Neuronal stem cell (in vitro differentiated cells): ENCODE data around the gene FAM118A.

Source experiments
- DNase-seq: peaks from one replicate; pipeline ENCODE4 v3.0.0-alpha.2; 2013; ENCODE audit warnings: low spot score
- H2AFZ ChIP-seq: one replicate; pipeline ENCODE4 v1.6.1; 2013; ENCODE audit warnings: mild to moderate bottlenecking, low read length, inconsistent platforms
- H2AK5ac ChIP-seq: 2 replicates; pipeline ENCODE4 v1.6.1; 2013; ENCODE audit warnings: low read depth, mild to moderate bottlenecking, inconsistent platforms, low read length, moderate library complexity, mixed read lengths
- H2BK120ac ChIP-seq: 2 replicates; pipeline ENCODE4 v1.6.1; 2013; ENCODE audit warnings: low read depth, mild to moderate bottlenecking, inconsistent platforms, low read length, moderate library complexity, mixed read lengths
- H2BK12ac ChIP-seq: one replicate; pipeline ENCODE4 v1.6.1; 2013; ENCODE audit warnings: low read length, inconsistent platforms
- H2BK15ac ChIP-seq: 2 replicates; pipeline ENCODE4 v1.6.1; 2013; ENCODE audit warnings: mild to moderate bottlenecking, low read length, inconsistent platforms, mixed read lengths
- H2BK5ac ChIP-seq: one replicate; pipeline ENCODE4 v1.6.1; 2013; ENCODE audit warnings: inconsistent platforms, mild to moderate bottlenecking, low read length, moderate library complexity
- H3K14ac ChIP-seq: one replicate; pipeline ENCODE4 v1.6.1; 2013; ENCODE audit warnings: low read length, inconsistent platforms
- H3K18ac ChIP-seq: 2 replicates; pipeline ENCODE4 v1.6.1; 2013; ENCODE audit warnings: low read length, inconsistent platforms
- H3K23ac ChIP-seq: 2 replicates; pipeline ENCODE4 v1.6.1; 2013; ENCODE audit warnings: low read depth, mild to moderate bottlenecking, mixed read lengths, low read length, inconsistent platforms; ENCODE audit not compliant: poor library complexity
- H3K27ac ChIP-seq: replicated peaks from 3 replicates; pipeline ENCODE4 v1.5.1; 2013; ENCODE audit warnings: low read length, inconsistent platforms
- H3K27me3 ChIP-seq, 3 experiments: 2 replicates each; pipeline ENCODE4 v1.6.1; 2013; ENCODE audit warnings: low read length in 3 of 3, mild to moderate bottlenecking in 2 of 3, inconsistent platforms in 1 of 3, low read depth in 1 of 3, mixed read lengths in 1 of 3, moderate library complexity in 1 of 3; ENCODE audit not compliant: control insufficient read depth in 3 of 3, insufficient read depth in 3 of 3
- H3K36me3 ChIP-seq, 2 donors: replicated peaks in 1 of 2; 2 replicates each; pipeline ENCODE4 v1.6.1; 2013; ENCODE audit warnings: low read length in 2 of 2; ENCODE audit not compliant: control insufficient read depth in 2 of 2, insufficient read depth in 2 of 2
- H3K4ac ChIP-seq: 2 replicates; pipeline ENCODE4 v1.6.1; 2013; ENCODE audit warnings: inconsistent platforms, mild to moderate bottlenecking, low read length, moderate library complexity
- H3K4me1 ChIP-seq, 2 donors: 1 replicate in 1 of 2; 2 replicates in 1 of 2; pipeline ENCODE4 v1.6.1; 2013; ENCODE audit warnings: low read length in 2 of 2, low read depth in 1 of 2; ENCODE audit not compliant: control insufficient read depth in 2 of 2, insufficient read depth in 1 of 2
- H3K4me2 ChIP-seq: one replicate; pipeline ENCODE4 v1.6.1; 2013; ENCODE audit warnings: mild to moderate bottlenecking, low read length, inconsistent platforms; ENCODE audit not compliant: insufficient read depth, poor library complexity, severe bottlenecking
- H3K4me3 ChIP-seq, 2 donors: 2 replicates each; pipeline ENCODE4 v1.5.1; 2013; ENCODE audit warnings: low read length in 2 of 2, mild to moderate bottlenecking in 2 of 2, inconsistent platforms in 1 of 2, moderate library complexity in 1 of 2
- H3K79me1 ChIP-seq: one replicate; pipeline ENCODE4 v1.6.1; 2013; ENCODE audit warnings: low read depth, mild to moderate bottlenecking, inconsistent platforms, low read length, moderate library complexity
- H3K9ac ChIP-seq: one replicate; pipeline ENCODE4 v1.6.1; 2013; ENCODE audit warnings: mild to moderate bottlenecking, low read depth, low read length, inconsistent platforms; ENCODE audit not compliant: poor library complexity
- H3K9me3 ChIP-seq, 2 donors: replicated peaks in 1 of 2; 2 replicates each; pipeline versions ENCODE3 to v1.6.1; 2013; ENCODE audit warnings: low read length in 2 of 2, mild to moderate bottlenecking in 2 of 2, inconsistent platforms in 1 of 2, low read depth in 1 of 2, mixed read lengths in 1 of 2, moderate library complexity in 1 of 2; ENCODE audit not compliant: control insufficient read depth in 2 of 2, insufficient read depth in 1 of 2
- H4K8ac ChIP-seq: one replicate; pipeline ENCODE4 v1.6.1; 2013; ENCODE audit warnings: low read depth, mild to moderate bottlenecking, inconsistent platforms, low read length, moderate library complexity
- H4K91ac ChIP-seq: one replicate; pipeline ENCODE4 v1.6.1; 2013; ENCODE audit warnings: low read length, low read depth, mild to moderate bottlenecking, inconsistent platforms; ENCODE audit not compliant: poor library complexity
- WGBS, 2 donors: extraction: QIAGEN DNeasy Blood & Tissue Kit; methylation state at CpG; one replicate each; pipeline ENCODE4 v1.1.7; 2013; ENCODE audit warnings: missing lambda C conversion rate in 2 of 2, mixed read lengths in 1 of 2; ENCODE audit not compliant: insufficient read length in 2 of 2, insufficient replicate concordance in 1 of 2; ENCODE audit errors: extremely low coverage in 2 of 2; 5-methylcytosine and 5-hydroxymethylcytosine counted together

Gene FAM118A

DNA sequence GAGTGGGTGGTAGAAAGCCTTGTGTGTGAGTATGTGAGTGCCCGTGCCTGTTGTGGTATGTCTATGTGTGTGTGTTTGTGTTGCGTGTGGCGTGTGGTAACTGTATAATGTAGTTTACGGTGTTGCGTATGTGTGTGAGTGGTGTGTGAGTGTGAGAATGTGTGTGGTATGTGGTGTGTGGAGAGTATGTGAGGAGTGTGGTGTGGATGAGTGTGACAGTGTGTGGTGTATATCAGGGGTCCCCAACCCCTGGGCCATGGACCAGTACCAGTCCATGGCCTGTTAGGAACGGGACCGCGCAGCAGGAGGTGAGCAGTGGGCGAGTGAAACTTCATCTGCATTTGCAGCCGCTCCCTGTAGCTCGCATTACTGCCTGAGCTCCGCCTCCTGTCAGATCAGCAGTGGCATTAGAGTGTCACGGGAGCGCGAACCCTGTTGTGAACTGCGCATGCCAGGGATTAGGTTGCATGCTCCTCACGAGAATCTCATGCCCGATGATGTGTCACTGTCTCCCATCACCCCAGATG, 19.3 kb upstream of the FAM118A start:
- H3K14ac ChIP-seq: peak overlapping the region; percentile 85
- peaks cover 0 to 5% of the 10 kb centered on the region in 2 donors for H3K9me3 ChIP-seq
- H3K4me1 ChIP-seq: peaks cover 4 to 20% of the 10 kb centered on the region in 2 donors
- peak overlapping the region; percentile 94 for H2AK5ac ChIP-seq
- no peak overlapping the region for H3K9ac ChIP-seq
- WGBS, 2 donors: 100% methylated on average over 4 of the region's 18 CpGs; no CpG with 5 or more reads in 1 of the 2 donors
- H4K8ac ChIP-seq: no peak overlapping the region
- H3K23ac ChIP-seq: peak overlapping the region; percentile 34
- peak overlapping the region; percentile 91 for H3K4ac ChIP-seq
- H3K18ac ChIP-seq: peak overlapping the region; percentile 59
- H4K91ac ChIP-seq: peak overlapping the region; percentile 86
- H2BK15ac ChIP-seq: peak overlapping the region; percentile 46
- H2BK120ac ChIP-seq: no peak overlapping the region
- peaks cover 0 to 26% (median 11%) of the 10 kb centered on the region in 3 experiments for H3K27me3 ChIP-seq
- H3K36me3 ChIP-seq: no peaks in the 10 kb centered on the region
- H3K79me1 ChIP-seq: no peaks in the 10 kb centered on the region
- no peak overlapping the region for H2AFZ ChIP-seq
- no peak for DNase-seq
- H2BK5ac ChIP-seq: no peak overlapping the region
- no peak overlapping the region for H3K4me2 ChIP-seq
- no peak overlapping the region for H3K27ac ChIP-seq
- H2BK12ac ChIP-seq: peak overlapping the region; percentile 7
- H3K4me3 ChIP-seq: peak overlapping the region in 1 of 2 donors; percentile 8

DNA sequence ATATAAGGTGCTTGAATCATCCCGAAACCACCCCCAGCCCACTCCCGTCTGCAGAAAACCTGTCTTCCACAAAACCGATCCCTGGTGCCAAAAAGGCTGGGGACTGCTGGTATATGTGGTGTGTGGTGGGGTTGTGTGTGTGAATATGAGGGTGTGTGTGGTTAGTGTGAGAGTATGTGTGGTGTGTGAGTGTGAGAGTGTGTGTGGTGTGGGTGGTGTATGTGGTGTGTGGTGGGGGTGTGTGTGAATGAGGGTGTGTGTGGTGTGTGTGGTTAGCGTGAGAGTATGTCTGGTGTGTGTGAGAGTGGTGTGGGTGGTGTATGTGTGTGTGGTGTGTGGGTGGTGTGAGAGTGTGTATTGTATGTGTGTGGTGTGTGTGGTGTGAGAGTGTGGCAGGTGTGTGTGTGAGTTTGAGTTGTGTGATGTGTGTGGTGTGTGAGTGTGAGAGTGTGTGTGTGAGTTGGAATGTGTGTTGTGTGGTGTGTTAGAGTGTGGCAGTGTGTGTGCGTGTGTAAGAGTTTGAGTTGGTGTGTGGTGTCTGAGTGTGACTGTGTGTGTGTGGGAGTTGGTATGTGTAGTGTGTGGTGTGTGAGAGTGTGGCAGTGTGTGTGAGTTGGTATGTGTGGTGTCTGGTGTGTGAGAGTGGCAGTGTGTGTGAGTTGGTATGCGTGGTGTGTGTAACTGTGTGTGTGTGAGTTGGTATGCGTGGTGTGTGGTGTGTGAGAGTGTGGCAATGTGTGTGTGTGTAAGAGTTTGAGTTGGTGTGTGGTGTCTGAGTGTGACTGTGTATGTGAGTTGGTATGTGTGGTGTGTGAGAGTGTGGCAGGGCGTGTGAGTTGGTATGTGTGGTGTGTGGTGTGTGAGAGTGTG, 18.4 kb upstream of the FAM118A start:
- H2AFZ ChIP-seq: no peak overlapping the region
- H4K8ac ChIP-seq: peak overlapping the region; percentile 84
- H2BK120ac ChIP-seq: no peak overlapping the region
- peak overlapping the region; percentile 55 for H3K23ac ChIP-seq
- H3K18ac ChIP-seq: peak overlapping the region; percentile 67
- H2BK5ac ChIP-seq: no peak overlapping the region
- peak overlapping the region; percentile 99 for H3K14ac ChIP-seq
- H3K4me3 ChIP-seq: peak overlapping the region in 1 of 2 donors; percentile 73
- no peaks in the 10 kb centered on the region for H3K79me1 ChIP-seq
- H4K91ac ChIP-seq: peak overlapping the region; percentile 85
- H3K4me1 ChIP-seq: peaks cover 4 to 17% of the 10 kb centered on the region in 2 donors
- no peak overlapping the region for H2AK5ac ChIP-seq
- no peak overlapping the region for H3K27ac ChIP-seq
- H3K27me3 ChIP-seq: peaks cover 0 to 18% (median 3%) of the 10 kb centered on the region in 3 experiments
- DNase-seq: no peak
- peak overlapping the region; percentile 11 for H2BK12ac ChIP-seq
- 100% methylated on average over 1 to 5 of the region's 8 CpGs for WGBS, 2 donors
- no peak overlapping the region for H3K4me2 ChIP-seq
- peak overlapping the region; percentile 60 for H2BK15ac ChIP-seq
- H3K9ac ChIP-seq: no peak overlapping the region
- no peaks in the 10 kb centered on the region for H3K36me3 ChIP-seq
- H3K4ac ChIP-seq: peak overlapping the region; percentile 93
- peaks cover 0 to 5% of the 10 kb centered on the region in 2 donors for H3K9me3 ChIP-seq

DNA sequence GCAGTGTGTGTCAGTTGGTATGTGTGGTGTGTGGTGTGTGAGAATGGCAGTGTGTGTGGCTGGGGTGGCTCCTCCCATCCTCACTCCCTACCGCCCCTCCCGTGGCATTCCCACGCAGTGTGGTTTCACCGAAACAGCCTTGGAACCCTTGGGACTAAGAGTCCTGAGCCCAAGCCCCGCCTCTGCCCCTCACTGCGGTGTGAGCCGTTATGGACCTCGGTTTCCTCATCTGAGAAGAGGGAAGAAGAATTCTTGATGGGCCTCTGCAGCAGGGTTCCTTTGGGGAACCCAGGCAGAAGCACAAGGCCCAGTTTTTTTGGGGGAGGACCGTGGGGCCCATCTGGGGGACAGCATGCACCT, 17.8 kb upstream of the FAM118A start:
- H2BK15ac ChIP-seq: peak overlapping the region; percentile 60
- H3K14ac ChIP-seq: peak overlapping the region; percentile 99
- H2AK5ac ChIP-seq: peak overlapping the region; percentile 92
- H3K9me3 ChIP-seq: peaks cover 0 to 5% of the 10 kb centered on the region in 2 donors
- no peak overlapping the region for H2BK120ac ChIP-seq
- peak overlapping the region; percentile 11 for H2BK12ac ChIP-seq
- no peaks in the 10 kb centered on the region for H3K79me1 ChIP-seq
- H3K27me3 ChIP-seq: peaks cover 0 to 11% (median 3%) of the 10 kb centered on the region in 3 experiments
- no CpG with 5 or more reads among the region's 9 CpGs for WGBS, 2 donors
- H3K4me3 ChIP-seq: peak overlapping the region in 1 of 2 donors; percentile 73
- H3K9ac ChIP-seq: no peak overlapping the region
- peaks cover 8 to 18% of the 10 kb centered on the region in 2 donors for H3K4me1 ChIP-seq
- peak overlapping the region; percentile 55 for H3K23ac ChIP-seq
- H3K36me3 ChIP-seq: no peaks in the 10 kb centered on the region
- H2AFZ ChIP-seq: no peak overlapping the region
- H2BK5ac ChIP-seq: peak overlapping the region; percentile 39
- peak overlapping the region; percentile 3 for H3K4ac ChIP-seq
- H3K27ac ChIP-seq: no peak overlapping the region
- no peak overlapping the region for H4K8ac ChIP-seq
- DNase-seq: no peak
- H3K18ac ChIP-seq: peak overlapping the region; percentile 91
- H4K91ac ChIP-seq: no peak overlapping the region
- no peak overlapping the region for H3K4me2 ChIP-seq
